Measurements from ENCODE around the gene ECHDC3.

DNA sequence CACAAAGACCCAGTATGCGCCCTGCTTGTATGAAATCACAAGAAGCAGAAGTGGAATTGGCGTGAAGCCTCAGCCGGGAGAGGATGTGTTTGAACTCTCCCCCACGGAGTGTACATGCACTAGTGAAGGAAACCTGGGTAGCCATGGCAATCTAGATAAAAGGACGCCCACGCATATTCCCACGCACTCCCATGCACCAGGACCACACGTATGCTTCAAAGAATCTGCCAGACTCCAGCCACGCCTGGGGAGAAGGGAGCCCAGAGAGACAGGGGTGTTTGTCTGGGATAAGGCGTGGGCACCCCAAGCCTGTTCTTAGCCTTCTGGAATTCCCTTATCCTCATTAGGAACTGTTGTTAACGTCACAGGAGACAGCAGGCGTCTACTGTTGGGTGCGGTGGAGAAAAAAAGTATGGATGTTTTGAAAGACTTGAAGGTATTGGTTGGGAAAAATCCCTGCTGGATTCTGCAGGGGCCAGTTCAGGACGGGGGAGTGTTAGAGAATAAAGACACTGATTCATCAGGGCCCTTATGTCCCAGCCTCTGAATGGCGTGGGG is 28.9 kb upstream of the ECHDC3 start:
- TF ChIP-seq POLR2AphosphoS5 (IDR thresholded peaks at IDR 0.05; ENCODE audit: low read depth, low read length) (no peak), SIN3A (IDR thresholded peaks at IDR 0.05; ENCODE audit: borderline replicate concordance, insufficient read depth, low read length) (no peak), TAF1 (IDR thresholded peaks at IDR 0.05; ENCODE audit: borderline replicate concordance, insufficient read depth, low read length) (no peak), FOXP2 (optimal IDR thresholded peaks at IDR 0.05; ENCODE audit: borderline replicate concordance, extremely low read depth, extremely low read length, insufficient read depth) (no peak)
- TF ChIP-seq, protein P1, sequence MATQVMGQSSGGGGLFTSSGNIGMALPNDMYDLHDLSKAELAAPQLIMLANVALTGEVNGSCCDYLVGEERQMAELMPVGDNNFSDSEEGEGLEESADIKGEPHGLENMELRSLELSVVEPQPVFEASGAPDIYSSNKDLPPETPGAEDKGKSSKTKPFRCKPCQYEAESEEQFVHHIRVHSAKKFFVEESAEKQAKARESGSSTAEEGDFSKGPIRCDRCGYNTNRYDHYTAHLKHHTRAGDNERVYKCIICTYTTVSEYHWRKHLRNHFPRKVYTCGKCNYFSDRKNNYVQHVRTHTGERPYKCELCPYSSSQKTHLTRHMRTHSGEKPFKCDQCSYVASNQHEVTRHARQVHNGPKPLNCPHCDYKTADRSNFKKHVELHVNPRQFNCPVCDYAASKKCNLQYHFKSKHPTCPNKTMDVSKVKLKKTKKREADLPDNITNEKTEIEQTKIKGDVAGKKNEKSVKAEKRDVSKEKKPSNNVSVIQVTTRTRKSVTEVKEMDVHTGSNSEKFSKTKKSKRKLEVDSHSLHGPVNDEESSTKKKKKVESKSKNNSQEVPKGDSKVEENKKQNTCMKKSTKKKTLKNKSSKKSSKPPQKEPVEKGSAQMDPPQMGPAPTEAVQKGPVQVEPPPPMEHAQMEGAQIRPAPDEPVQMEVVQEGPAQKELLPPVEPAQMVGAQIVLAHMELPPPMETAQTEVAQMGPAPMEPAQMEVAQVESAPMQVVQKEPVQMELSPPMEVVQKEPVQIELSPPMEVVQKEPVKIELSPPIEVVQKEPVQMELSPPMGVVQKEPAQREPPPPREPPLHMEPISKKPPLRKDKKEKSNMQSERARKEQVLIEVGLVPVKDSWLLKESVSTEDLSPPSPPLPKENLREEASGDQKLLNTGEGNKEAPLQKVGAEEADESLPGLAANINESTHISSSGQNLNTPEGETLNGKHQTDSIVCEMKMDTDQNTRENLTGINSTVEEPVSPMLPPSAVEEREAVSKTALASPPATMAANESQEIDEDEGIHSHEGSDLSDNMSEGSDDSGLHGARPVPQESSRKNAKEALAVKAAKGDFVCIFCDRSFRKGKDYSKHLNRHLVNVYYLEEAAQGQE (IDR thresholded peaks at IDR 0.05; ENCODE audit: insufficient read depth in 1 of 2, low read depth in 2 of 2, low read length in 2 of 2), result no peak

Data from PFSK-1 (cell line).